Keratinocyte (primary cell): ENCODE results near the gene NOL9.

Experiments used
- EZH2 ChIP-seq: IDR thresholded peaks from one replicate; pipeline ENCODE4 v1.6.1; 2012; ENCODE audit warnings: inconsistent platforms, mild to moderate bottlenecking, low read length, moderate library complexity
- TF ChIP-seq, protein P1 (sequence below), 3 experiments: IDR thresholded peaks in 1 of 3; conservative IDR thresholded peaks in 1 of 3; optimal IDR thresholded peaks in 1 of 3; 2 replicates in 2 of 3; 3 replicates in 1 of 3; pipeline versions ENCODE3 to v1.5.1; 2011; ENCODE audit warnings: low read length in 3 of 3, mild to moderate bottlenecking in 3 of 3, moderate library complexity in 2 of 3, control low read depth in 1 of 3, inconsistent platforms in 1 of 3; ENCODE audit not compliant: insufficient read depth in 2 of 3; ENCODE audit errors: extremely low read depth in 1 of 3

DNA sequence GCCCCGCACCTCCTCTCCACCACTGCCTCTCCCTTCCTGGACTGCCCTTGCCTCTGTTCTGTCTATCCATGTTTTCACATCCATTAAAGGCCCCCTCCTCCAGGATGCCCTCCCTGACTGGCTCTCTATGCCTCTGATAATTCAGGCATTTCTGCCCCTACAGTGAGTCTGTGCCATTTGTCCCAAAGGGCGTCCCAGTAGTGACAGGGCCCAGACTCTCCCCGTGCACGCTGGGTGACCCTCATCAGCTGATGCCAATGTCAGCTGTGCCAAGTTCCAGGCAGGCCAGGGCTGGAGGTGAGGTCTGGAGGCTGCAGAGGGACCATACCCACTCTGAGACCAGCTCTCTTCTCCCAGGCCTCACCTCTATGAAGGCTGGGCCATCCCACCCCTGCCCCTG, 59.7 kb downstream of the NOL9 start:
- TF ChIP-seq, protein P1, sequence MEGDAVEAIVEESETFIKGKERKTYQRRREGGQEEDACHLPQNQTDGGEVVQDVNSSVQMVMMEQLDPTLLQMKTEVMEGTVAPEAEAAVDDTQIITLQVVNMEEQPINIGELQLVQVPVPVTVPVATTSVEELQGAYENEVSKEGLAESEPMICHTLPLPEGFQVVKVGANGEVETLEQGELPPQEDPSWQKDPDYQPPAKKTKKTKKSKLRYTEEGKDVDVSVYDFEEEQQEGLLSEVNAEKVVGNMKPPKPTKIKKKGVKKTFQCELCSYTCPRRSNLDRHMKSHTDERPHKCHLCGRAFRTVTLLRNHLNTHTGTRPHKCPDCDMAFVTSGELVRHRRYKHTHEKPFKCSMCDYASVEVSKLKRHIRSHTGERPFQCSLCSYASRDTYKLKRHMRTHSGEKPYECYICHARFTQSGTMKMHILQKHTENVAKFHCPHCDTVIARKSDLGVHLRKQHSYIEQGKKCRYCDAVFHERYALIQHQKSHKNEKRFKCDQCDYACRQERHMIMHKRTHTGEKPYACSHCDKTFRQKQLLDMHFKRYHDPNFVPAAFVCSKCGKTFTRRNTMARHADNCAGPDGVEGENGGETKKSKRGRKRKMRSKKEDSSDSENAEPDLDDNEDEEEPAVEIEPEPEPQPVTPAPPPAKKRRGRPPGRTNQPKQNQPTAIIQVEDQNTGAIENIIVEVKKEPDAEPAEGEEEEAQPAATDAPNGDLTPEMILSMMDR (optimal IDR thresholded peaks at IDR 0.05 in 1 of 3, IDR thresholded peaks at IDR 0.05 in 1 of 3, conservative IDR thresholded peaks at IDR 0.05 in 1 of 3; ENCODE audit: extremely low read depth in 1 of 3, insufficient read depth in 2 of 3, low read length in 3 of 3): no peak
- no peak for TF ChIP-seq EZH2
